Motor neuron (in vitro differentiated cells): ENCODE results near the gene ZSWIM4. TPM values are rescaled to one million over a fixed set of nuclear protein-coding genes. Genes with fewer than 3 reads are reported as not detected.
"Not testable (repeated sequence)": the region's sequence is repeated elsewhere in the genome, so short reads cannot be mapped to it uniquely, and the experiment has no call there.

Source experiments
- ATAC-seq, 8 experiments: fragments of 200-7000 bp; cut with Tn5 transposase; replicated peaks in 6 of 8; 2 replicates each; pipeline ENCODE4 v1.8.0; 2021; ENCODE audit warnings: mild to moderate bottlenecking in 8 of 8, moderate library complexity in 8 of 8
- H3K27ac ChIP-seq, 2 donors: fragments of 250-450 bp; sonication (Bioruptor Pico); 2 replicates each; pipeline ENCODE4 v1.9.0; 2021; ENCODE audit warnings: antibody characterized with exemption in 2 of 2, mild to moderate bottlenecking in 2 of 2, moderate library complexity in 1 of 2
- H3K4me1 ChIP-seq, 2 donors: fragments of 250-450 bp; sonication (Bioruptor Pico); replicated peaks in 1 of 2; 2 replicates each; pipeline ENCODE4 v1.6.1; 2021; ENCODE audit warnings: antibody characterized with exemption in 2 of 2, mild to moderate bottlenecking in 2 of 2, moderate library complexity in 1 of 2
- H3K4me3 ChIP-seq, 5 donors: fragments of 250-450 bp; sonication (Bioruptor Pico); 2 replicates each; pipeline ENCODE4 v1.9.0; 2021; ENCODE audit warnings: antibody characterized with exemption in 5 of 5, mild to moderate bottlenecking in 5 of 5, moderate library complexity in 4 of 5
- WGBS, 10 experiments: fragments of 450-650 bp; shearing (Covaris generic); methylation state at CpG; one replicate each; pipeline ENCODE4 v1.0.0; 2022; 5-methylcytosine and 5-hydroxymethylcytosine counted together
- in situ Hi-C, 9 experiments: fragments of 400-800 bp; cut with MboI; loops; one replicate each; pipeline ENCODE4 v1.15.0; 2021; ENCODE audit warnings: low sequenced_read_pairs in 9 of 9, low pct_unique_long_range_greater_than_20kb in 2 of 9; ENCODE audit not compliant: unreplicated experiment in 9 of 9
- total RNA-seq, 8 experiments: library from RNA; unstranded; fragments of 300-600 nt; gene quantifications; 2 replicates each; pipeline versions ENCODE4 v1.2.3 to v1.2.4, GENCODE V29; 2022

Gene ZSWIM4
- total RNA-seq, 8 experiments from 2014 or later = 1.2 to 14.5 (median 8.6) TPM

- WGBS, 10 experiments = 28 to 83% (median 63%) methylated on average over 4 to 11 of the region's 67 CpGs; no CpG with 5 or more reads in 5 of the 10 experiments
- H3K27ac ChIP-seq = peak within 1 kb of the TSS in 1 of 2 donors; percentile 79
- peaks cover 5 to 7% of the 10 kb centered on the region in 2 donors for H3K4me1 ChIP-seq
- H3K4me3 ChIP-seq = peak within 1 kb of the TSS; percentile 44 to 94 (median 83)
- peak; percentile 74 to 93 (median 90) for ATAC-seq
- in situ Hi-C loops = no loop called here
These were observed 31.0 kb upstream of the ZSWIM4 start, which contains the start of gene MRI1 for GRCh38 chr19:13764101-13764807. TSS of gene MRI1 (plus strand) at chr19:13764522. CDS start at chr19:13764589, 67 bp downstream.

DNA sequence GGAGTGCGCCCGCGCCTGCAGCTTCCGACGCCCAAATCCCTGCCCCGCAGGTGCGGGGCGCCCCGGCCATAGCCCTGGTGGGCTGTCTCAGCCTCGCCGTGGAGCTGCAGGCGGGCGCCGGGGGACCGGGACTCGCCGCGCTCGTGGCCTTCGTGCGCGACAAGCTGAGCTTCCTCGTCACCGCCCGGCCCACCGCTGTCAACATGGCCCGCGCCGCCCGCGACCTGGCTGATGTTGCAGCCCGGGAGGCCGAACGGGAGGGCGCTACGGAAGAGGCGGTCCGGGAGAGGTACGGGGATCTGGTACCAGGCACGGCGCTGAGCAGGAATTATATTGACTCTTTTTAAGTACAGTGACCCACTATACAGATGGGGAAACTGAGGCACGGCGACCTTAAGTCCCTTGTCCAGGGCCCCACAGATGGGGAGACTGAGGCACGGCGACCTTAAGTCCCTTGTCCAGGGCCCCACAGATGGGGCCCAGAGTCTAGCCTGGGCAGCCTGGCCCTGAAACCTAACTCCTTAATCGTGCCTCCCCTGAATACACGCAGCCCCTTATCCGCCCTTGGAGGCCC is 30.3 kb upstream of the ZSWIM4 start:
- Histone ChIP-seq H3K27ac (peak overlapping the region in 1 of 2 donors; percentile 24), H3K4me1 (peaks cover 5 to 7% of the 10 kb centered on the region in 2 donors), H3K4me3 (peak overlapping the region; percentile 44 to 94 (median 83))
- in situ Hi-C loops = no loop called here
- WGBS, 10 experiments = 0 to 50% (median 2%) methylated on average over 1 to 14 of the region's 48 CpGs; no CpG with 5 or more reads in 2 of the 10 experiments
- peak; percentile 56 to 72 (median 61) for ATAC-seq

DNA sequence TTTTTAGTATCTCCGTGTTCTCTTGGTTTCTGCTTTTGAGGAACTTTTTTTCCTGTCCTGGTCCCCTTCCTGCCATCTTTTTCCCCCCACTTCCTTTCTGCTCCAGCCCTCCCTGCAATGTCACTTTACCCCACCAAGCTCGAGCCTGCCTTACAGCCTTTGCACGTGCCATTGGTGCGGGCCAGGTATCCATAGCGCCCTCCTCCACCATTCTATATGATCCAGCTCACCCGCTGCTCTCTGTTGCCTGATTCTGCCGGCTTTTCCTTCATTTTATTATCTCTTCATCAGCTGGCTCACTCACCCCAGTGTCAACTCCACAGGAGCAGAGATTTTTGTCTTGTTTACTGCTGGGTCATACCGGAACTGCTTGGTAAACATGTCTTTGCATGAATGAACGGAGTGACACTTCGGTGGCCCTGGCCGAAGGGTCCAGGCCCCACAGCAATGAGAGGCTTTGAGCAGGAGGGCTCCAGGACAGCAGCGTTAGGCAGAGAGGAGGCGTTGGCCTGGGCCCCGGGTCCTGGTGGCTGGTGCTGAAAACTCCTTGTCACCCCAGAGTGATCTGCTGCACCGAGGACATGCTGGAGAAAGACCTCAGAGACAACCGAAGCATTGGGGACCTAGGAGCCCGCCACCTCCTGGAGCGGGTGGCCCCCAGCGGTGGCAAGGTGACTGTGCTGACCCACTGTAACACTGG is 29.7 kb upstream of the ZSWIM4 start:
- WGBS, 10 experiments = 0 to 71% (median 20%) methylated on average over 1 to 12 of the region's 19 CpGs; no CpG with 5 or more reads in 1 of the 10 experiments
- ATAC-seq = peak in 4 of 8 experiments; percentile 4 to 51 (median 12)
- H3K27ac ChIP-seq = no peak overlapping the region
- peaks cover 5 to 7% of the 10 kb centered on the region in 2 donors for H3K4me1 ChIP-seq
- peak overlapping the region; percentile 44 to 94 (median 83) for H3K4me3 ChIP-seq
- in situ Hi-C loops = no loop called here

GRCh38 chr19:13766095-13766481 is 29.2 kb upstream of the ZSWIM4 start:
- no peak overlapping the region for H3K4me3 ChIP-seq
- WGBS, 10 experiments = 80 to 100% (median 100%) methylated on average over 1 to 2 of the region's 3 CpGs; no CpG with 5 or more reads in 6 of the 10 experiments
- ATAC-seq = no peak
- peaks cover 5 to 7% of the 10 kb centered on the region in 2 donors for H3K4me1 ChIP-seq
- H3K27ac ChIP-seq = no peak overlapping the region
- in situ Hi-C loops = no loop called here

GRCh38 chr19:13768510-13768909 is 26.7 kb upstream of the ZSWIM4 start:
- Histone ChIP-seq H3K4me1 (peaks cover 5 to 7% of the 10 kb centered on the region in 2 donors), H3K27ac (no peak overlapping the region), H3K4me3 (no peak overlapping the region)
- ATAC-seq = no peak
- in situ Hi-C loops = no loop called here
- 95 to 100% methylated on average over 3 to 5 of the region's 19 CpGs; no CpG with 5 or more reads in 8 of the 10 experiments for WGBS, 10 experiments

DNA sequence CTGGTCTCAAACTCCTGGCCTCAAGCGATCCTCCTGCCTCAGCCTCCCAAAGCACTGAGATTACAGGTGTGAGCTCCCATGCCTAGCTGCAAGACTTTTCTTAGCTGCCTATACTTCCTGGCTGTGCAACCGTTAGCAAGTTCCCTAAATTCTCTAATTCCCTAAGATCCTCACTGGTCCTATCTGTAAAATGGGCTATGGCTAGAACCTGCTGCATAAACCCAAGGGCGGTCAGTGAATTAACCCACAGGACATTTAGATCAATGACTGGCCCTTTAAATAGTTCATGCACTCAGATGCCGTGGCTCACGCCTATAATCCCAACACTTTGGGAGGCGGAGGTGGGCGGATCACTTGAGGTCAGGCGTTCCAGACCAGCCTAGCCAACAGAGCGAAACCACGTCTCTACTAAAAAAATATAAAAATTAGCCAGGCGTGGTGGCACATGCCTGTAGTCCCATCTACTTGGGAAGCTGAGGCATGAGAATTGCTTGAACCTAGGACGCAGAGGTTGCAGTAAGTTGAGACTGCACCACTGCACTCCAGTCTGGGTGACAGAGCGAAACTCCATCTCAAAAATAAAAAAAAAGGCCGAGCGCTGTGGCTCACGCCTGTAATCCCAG is 25.1 kb upstream of the ZSWIM4 start:
- no peak overlapping the region for H3K27ac ChIP-seq
- H3K4me1 ChIP-seq = peaks cover 3 to 4% of the 10 kb centered on the region in 2 donors
- WGBS, 10 experiments = 59 to 100% (median 91%) methylated on average over 1 to 12 of the region's 16 CpGs; no CpG with 5 or more reads in 2 of the 10 experiments
- in situ Hi-C loops = no loop called here
- no peak for ATAC-seq
- H3K4me3 ChIP-seq = no peak overlapping the region

DNA sequence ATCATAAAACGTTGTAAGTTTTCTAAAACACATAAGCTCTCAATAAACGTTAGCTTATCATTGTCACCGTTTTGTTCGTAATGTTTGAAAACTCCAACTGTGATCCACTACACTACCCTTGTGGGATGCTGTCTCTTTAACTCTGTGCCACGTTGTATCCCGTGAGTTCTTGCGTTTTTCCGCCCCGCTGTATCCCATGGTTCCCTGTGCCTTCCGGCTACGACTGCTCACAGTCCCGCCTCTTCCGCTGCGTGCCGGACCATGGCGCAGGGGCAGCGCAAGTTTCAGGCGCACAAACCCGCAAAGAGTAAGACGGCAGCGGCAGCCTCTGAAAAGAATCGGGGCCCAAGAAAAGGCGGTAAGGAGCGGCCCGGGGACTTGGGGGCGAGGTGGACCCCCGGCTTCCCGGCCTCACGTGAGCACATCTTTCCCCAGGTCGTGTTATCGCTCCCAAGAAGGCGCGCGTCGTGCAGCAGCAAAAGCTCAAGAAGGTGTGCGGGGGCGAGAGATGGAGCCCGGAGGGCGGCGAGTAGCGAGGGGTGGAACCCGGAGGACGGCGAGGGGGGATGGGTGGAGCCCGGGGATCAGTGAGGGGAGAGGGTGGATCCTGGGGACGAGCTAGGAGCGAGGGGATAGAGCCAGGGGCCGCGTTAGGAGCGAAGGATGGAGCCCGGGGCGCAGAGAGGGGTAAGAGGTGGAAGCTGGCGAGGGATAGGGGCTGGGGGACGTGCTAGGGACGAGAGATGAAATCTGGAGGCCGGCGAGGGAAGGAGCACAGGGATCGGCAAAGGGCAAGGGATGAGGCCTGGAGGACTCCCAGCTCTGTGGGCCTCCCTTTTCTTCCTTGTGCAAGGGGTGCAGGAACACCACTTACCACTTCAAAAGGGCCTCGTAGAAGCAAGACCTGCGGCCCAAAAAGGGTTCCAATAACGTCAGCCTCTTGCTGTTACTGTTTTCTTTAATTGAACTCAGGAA is 20.7 kb upstream of the ZSWIM4 start, which contains the start of gene C19orf53:
Gene C19orf53, plus strand, starts transcription at position 240 of the 975 bp plus-strand sequence. Its CDS starts 22 bp downstream, at position 262.
- in situ Hi-C loops = no loop called here
- Histone ChIP-seq H3K27ac (peak within 1 kb of the TSS; percentile 84 to 87), H3K4me3 (peak within 1 kb of the TSS; percentile 58 to 98 (median 95)), H3K4me1 (peaks cover 4 to 7% of the 10 kb centered on the region in 2 donors)
- ATAC-seq = peak; percentile 97 to 99 (median 98)
- WGBS, 10 experiments = 0 to 5% (median 0%) methylated on average over 1 to 15 of the region's 61 CpGs; no CpG with 5 or more reads in 1 of the 10 experiments

GRCh38 chr19:13778398-13778797 is 16.8 kb upstream of the ZSWIM4 start:
- ATAC-seq = no peak

GRCh38 chr19:13778847-13779246 is 16.4 kb upstream of the ZSWIM4 start:
- Histone ChIP-seq H3K4me3 (no peak overlapping the region), H3K4me1 (peaks cover 13% of the 10 kb centered on the region in 2 donors), H3K27ac (no peak overlapping the region)
- in situ Hi-C loops = no loop called here
- WGBS, 10 experiments = 60 to 100% (median 95%) methylated on average over 1 to 5 of the region's 6 CpGs; no CpG with 5 or more reads in 2 of the 10 experiments
- ATAC-seq = no peak

More at GRCh38 chr19:13778398-13778797, 16.8 kb upstream of the ZSWIM4 start:
- Histone ChIP-seq H3K4me3 (no peak overlapping the region), H3K27ac (no peak overlapping the region), H3K4me1 (peaks cover 13% of the 10 kb centered on the region in 2 donors)
- in situ Hi-C loops = no loop called here
- 40 to 100% (median 88%) methylated on average over 1 to 6 of the region's 9 CpGs; no CpG with 5 or more reads in 4 of the 10 experiments for WGBS, 10 experiments

GRCh38 chr19:13779794-13780193 is 15.4 kb upstream of the ZSWIM4 start:
- peaks cover 13% of the 10 kb centered on the region in 2 donors for H3K4me1 ChIP-seq
- not testable (repeated sequence) for H3K4me3 ChIP-seq, H3K27ac ChIP-seq, ATAC-seq
- in situ Hi-C loops = loop anchor here in 1 of 9 experiments (10.0 kb wide), 1 partner anchor 85 kb away; no protein-coding TSS in a partner anchor
- 40 to 100% (median 94%) methylated on average over 1 to 5 of the region's 8 CpGs; no CpG with 5 or more reads in 2 of the 10 experiments for WGBS, 10 experiments

GRCh38 chr19:13781547-13781946 is 13.7 kb upstream of the ZSWIM4 start:
- WGBS, 10 experiments = 0 to 3% (median 1%) methylated on average over 1 to 5 of the region's 5 CpGs; no CpG with 5 or more reads in 6 of the 10 experiments
- Histone ChIP-seq H3K4me3 (no peak overlapping the region), H3K27ac (no peak overlapping the region), H3K4me1 (peaks cover 6 to 14% of the 10 kb centered on the region in 2 donors)
- peak; percentile 66 to 95 (median 77) for ATAC-seq
- in situ Hi-C loops = loop anchor here in 1 of 9 experiments (10.0 kb wide), 1 partner anchor 83 kb away; no protein-coding TSS in a partner anchor
